Smooth muscle cell (in vitro differentiated cells): Measurements from ENCODE around the gene TNFRSF1A. TPM values are rescaled to one million over a fixed set of nuclear protein-coding genes. Genes with fewer than 3 reads are reported as not detected.
A peak's percentile ranks its signal among the peaks of the same experiment; 100 is the strongest.

Source experiments
- DNase-seq: peaks from one replicate; lab custom pipeline; 2025; ENCODE audit not compliant: unreplicated experiment; lab: John Stamatoyannopoulos, UW
- H2AFZ ChIP-seq: fragments of 200-600 bp; sonication (generic); 2 replicates; pipeline ENCODE4 v1.6.0; 2016; ENCODE audit warnings: antibody characterized with exemption, low read depth, mild to moderate bottlenecking
- H3F3A ChIP-seq: fragments of 200-600 bp; sonication (generic); 2 replicates; pipeline ENCODE4 v1.6.0; 2017; ENCODE audit warnings: antibody characterized with exemption, low read depth
- H3K27ac ChIP-seq: fragments of 200-600 bp; sonication (generic); 2 replicates; pipeline ENCODE4 v1.5.1; 2016; ENCODE audit warnings: low read depth, mild to moderate bottlenecking
- H3K27me3 ChIP-seq: fragments of 200-600 bp; sonication (generic); 2 replicates; pipeline ENCODE4 v1.6.1; 2016; ENCODE audit warnings: low read depth, mild to moderate bottlenecking
- H3K36me3 ChIP-seq: fragments of 200-600 bp; sonication (generic); 2 replicates; pipeline ENCODE4 v1.5.1; 2016; ENCODE audit warnings: low read depth
- H3K4me1 ChIP-seq: fragments of 200-600 bp; sonication (generic); 2 replicates; pipeline ENCODE4 v1.5.1; 2016; ENCODE audit warnings: low read depth
- H3K4me2 ChIP-seq: fragments of 200-600 bp; sonication (generic); 2 replicates; pipeline ENCODE4 v1.6.0; 2016; ENCODE audit warnings: mild to moderate bottlenecking
- H3K4me3 ChIP-seq: fragments of 200-600 bp; sonication (generic); 2 replicates; pipeline ENCODE4 v1.5.1; 2016; ENCODE audit warnings: mild to moderate bottlenecking
- H3K79me2 ChIP-seq: fragments of 200-600 bp; sonication (generic); 2 replicates; pipeline ENCODE4 v1.6.0; 2016; ENCODE audit warnings: low read depth, mild to moderate bottlenecking
- H3K9ac ChIP-seq: fragments of 200-600 bp; sonication (generic); 2 replicates; pipeline ENCODE4 v1.6.0; 2016; ENCODE audit warnings: low read depth
- H3K9me3 ChIP-seq: fragments of 200-600 bp; sonication (generic); replicated peaks from 2 replicates; pipeline ENCODE4 v1.5.1; 2016; ENCODE audit warnings: low read depth
- H4K20me1 ChIP-seq: fragments of 200-600 bp; sonication (generic); 2 replicates; pipeline ENCODE4 v1.6.0; 2016; ENCODE audit warnings: low read depth
- WGBS: methylation state at CpG from one replicate; pipeline ENCODE4 v1.1.7; 2016; ENCODE audit warnings: low lambda C conversion rate; 5-methylcytosine and 5-hydroxymethylcytosine counted together
- polyA plus RNA-seq: library from polyadenylated mRNA; unstranded; fragments of >200 nt; fragmentation: Nextera tagmentation; extraction: Ambion mirVana; gene quantifications from 2 replicates; pipeline ENCODE4 v1.2.1, GENCODE V29; 2016
- total RNA-seq: library from RNA; depleted of rRNA; stranded (reverse); fragments of >200 nt; gene quantifications from 2 replicates; pipeline ENCODE4 v1.2.3, GENCODE V29; 2014
- TF ChIP-seq, protein P1 (sequence below): fragments of 200-600 bp; sonication (generic); IDR thresholded peaks from 2 replicates; pipeline ENCODE4 v1.5.1; 2017; ENCODE audit warnings: borderline replicate concordance, mild to moderate bottlenecking, antibody characterized with exemption; ENCODE audit not compliant: insufficient read depth, poor library complexity, severe bottlenecking

TNFRSF1A gene
- total and polyA plus RNA-seq, 2 experiments from 2014 or later, result 110 to 144 TPM

GRCh38 chr12:6330999-6331714, 10.7 kb downstream of the TNFRSF1A start:
- Histone ChIP-seq H3K9me3 (no peaks in the 10 kb centered on the region), H3K36me3 (no peaks in the 10 kb centered on the region), H3K27ac (peak overlapping the region; percentile 98), H4K20me1 (peaks cover 63% of the 10 kb centered on the region), H3K9ac (no peak overlapping the region), H3K79me2 (peaks cover 52% of the 10 kb centered on the region), H3K4me1 (peaks cover 16% of the 10 kb centered on the region), H3K27me3 (no peaks in the 10 kb centered on the region), H3K4me3 (no peak overlapping the region), H3K4me2 (no peak overlapping the region), H2AFZ (no peak overlapping the region), H3F3A (peaks cover 43% of the 10 kb centered on the region)
- TF ChIP-seq, protein P1, sequence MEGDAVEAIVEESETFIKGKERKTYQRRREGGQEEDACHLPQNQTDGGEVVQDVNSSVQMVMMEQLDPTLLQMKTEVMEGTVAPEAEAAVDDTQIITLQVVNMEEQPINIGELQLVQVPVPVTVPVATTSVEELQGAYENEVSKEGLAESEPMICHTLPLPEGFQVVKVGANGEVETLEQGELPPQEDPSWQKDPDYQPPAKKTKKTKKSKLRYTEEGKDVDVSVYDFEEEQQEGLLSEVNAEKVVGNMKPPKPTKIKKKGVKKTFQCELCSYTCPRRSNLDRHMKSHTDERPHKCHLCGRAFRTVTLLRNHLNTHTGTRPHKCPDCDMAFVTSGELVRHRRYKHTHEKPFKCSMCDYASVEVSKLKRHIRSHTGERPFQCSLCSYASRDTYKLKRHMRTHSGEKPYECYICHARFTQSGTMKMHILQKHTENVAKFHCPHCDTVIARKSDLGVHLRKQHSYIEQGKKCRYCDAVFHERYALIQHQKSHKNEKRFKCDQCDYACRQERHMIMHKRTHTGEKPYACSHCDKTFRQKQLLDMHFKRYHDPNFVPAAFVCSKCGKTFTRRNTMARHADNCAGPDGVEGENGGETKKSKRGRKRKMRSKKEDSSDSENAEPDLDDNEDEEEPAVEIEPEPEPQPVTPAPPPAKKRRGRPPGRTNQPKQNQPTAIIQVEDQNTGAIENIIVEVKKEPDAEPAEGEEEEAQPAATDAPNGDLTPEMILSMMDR, result no peak
- no peak for DNase-seq
- WGBS, result 96% methylated on average over 4 of the region's 4 CpGs

DNA sequence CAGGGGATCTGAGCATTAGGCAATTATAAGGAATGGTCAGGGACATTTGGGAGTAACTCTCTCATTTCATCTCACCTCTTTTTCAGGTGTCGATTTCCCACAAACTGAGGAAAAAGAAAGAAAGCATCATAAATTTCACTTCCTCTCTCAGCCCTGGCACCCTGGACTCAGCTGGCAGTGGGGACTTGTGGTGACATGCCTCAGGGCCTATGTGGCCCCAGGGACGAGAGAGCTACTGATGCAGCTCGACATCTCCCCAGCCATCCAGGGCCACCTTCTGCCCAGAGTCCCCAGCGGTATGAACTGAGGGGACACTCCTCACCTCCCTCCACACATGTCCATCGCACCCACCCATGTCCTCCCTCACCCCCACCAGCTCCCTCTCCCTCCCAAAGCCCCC, 11.7 kb downstream of the TNFRSF1A start:
- H3K4me3 ChIP-seq, result no peak overlapping the region
- H4K20me1 ChIP-seq, result peaks cover 56% of the 10 kb centered on the region
- peaks cover 42% of the 10 kb centered on the region for H3F3A ChIP-seq
- no peaks in the 10 kb centered on the region for H3K36me3 ChIP-seq
- no peaks in the 10 kb centered on the region for H3K27me3 ChIP-seq
- peaks cover 52% of the 10 kb centered on the region for H3K79me2 ChIP-seq
- no peak overlapping the region for H2AFZ ChIP-seq
- TF ChIP-seq, protein P1, result no peak
- H3K4me1 ChIP-seq, result peaks cover 9% of the 10 kb centered on the region
- DNase-seq, result no peak
- no peak overlapping the region for H3K9ac ChIP-seq
- 93% methylated on average over 5 of the region's 5 CpGs for WGBS
- H3K9me3 ChIP-seq, result no peaks in the 10 kb centered on the region
- H3K27ac ChIP-seq, result peak overlapping the region; percentile 98
- H3K4me2 ChIP-seq, result no peak overlapping the region

DNA sequence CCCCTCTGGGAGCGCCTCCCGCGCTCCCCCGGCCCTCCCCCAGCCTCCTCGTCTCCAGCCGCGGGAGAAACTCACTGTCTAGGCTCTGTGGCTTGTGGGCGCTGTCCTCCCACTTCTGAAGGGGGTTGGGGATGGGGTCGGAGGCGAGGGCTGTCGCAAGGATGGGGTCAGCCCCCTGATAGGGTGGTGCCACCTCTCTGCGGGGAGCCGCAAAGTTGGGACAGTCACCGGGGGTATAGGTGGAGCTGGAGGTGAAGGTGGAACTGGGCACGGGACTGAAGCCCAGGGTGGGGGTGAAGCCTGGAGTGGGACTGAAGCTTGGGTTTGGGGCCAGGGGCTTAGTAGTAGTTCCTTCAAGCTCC, 12.2 kb downstream of the TNFRSF1A start:
- H3F3A ChIP-seq, result peaks cover 44% of the 10 kb centered on the region
- peaks cover 3% of the 10 kb centered on the region for H3K4me1 ChIP-seq
- no peaks in the 10 kb centered on the region for H3K36me3 ChIP-seq
- peak overlapping the region; percentile 98 for H3K27ac ChIP-seq
- no peaks in the 10 kb centered on the region for H3K9me3 ChIP-seq
- H3K4me2 ChIP-seq, result no peak overlapping the region
- 85% methylated on average over 10 of the region's 15 CpGs for WGBS
- peaks cover 47% of the 10 kb centered on the region for H3K79me2 ChIP-seq
- no peak overlapping the region for H3K4me3 ChIP-seq
- no peaks in the 10 kb centered on the region for H3K27me3 ChIP-seq
- H4K20me1 ChIP-seq, result peaks cover 51% of the 10 kb centered on the region
- H2AFZ ChIP-seq, result no peak overlapping the region
- H3K9ac ChIP-seq, result no peak overlapping the region
- no peak for DNase-seq
- TF ChIP-seq, protein P1, result no peak
